ENCODE data around the gene LMO1.

The LMO1 gene

GRCh38 chr11:8192016-8192895 lies 71.4 kb downstream of the LMO1 start:
- peak; percentile 14 to 53 for DNase-seq (ENCODE audit: low read depth in 1 of 2, low spot score in 1 of 2)
- H3K27ac ChIP-seq (replicated peaks) = no peak overlapping the region
- TF ChIP-seq SPI1 (IDR thresholded peaks at IDR 0.05; ENCODE audit: borderline replicate concordance, low read depth) = no peak
- TF ChIP-seq REST (IDR thresholded peaks at IDR 0.05; ENCODE audit: insufficient replicate concordance, low read depth) = no peak
- peak; percentile 95 for TF ChIP-seq CTCF (IDR thresholded peaks at IDR 0.05; ENCODE audit: insufficient read depth, low read length)
- H3K4me3 ChIP-seq (replicated peaks; ENCODE audit: insufficient read depth, low read length) = no peak overlapping the region
- H3K27me3 ChIP-seq (ENCODE audit: insufficient read depth, poor library complexity, severe bottlenecking) = no peaks in the 10 kb centered on the region

GRCh38 chr11:8190431-8190830 lies 73.2 kb downstream of the LMO1 start:
- Histone ChIP-seq H3K4me3 (replicated peaks; ENCODE audit: insufficient read depth, low read length) (no peak overlapping the region), H3K27me3 (ENCODE audit: insufficient read depth, poor library complexity, severe bottlenecking) (no peaks in the 10 kb centered on the region), H3K27ac (replicated peaks) (no peak overlapping the region)
- TF ChIP-seq REST (IDR thresholded peaks at IDR 0.05; ENCODE audit: insufficient replicate concordance, low read depth) (no peak), GABPA (IDR thresholded peaks at IDR 0.05; ENCODE audit: low read depth) (no peak), SPI1 (IDR thresholded peaks at IDR 0.05; ENCODE audit: borderline replicate concordance, low read depth) (no peak), CTCF (IDR thresholded peaks at IDR 0.05; ENCODE audit: insufficient read depth, low read length) (no peak), POLR2AphosphoS5 (IDR thresholded peaks at IDR 0.05; ENCODE audit: low read depth) (no peak)
- DNase-seq (ENCODE audit: low read depth in 1 of 2, low spot score in 1 of 2) = no peak

- no peaks in the 10 kb centered on the region for H3K27me3 ChIP-seq (ENCODE audit: insufficient read depth, poor library complexity, severe bottlenecking)
- no peak for DNase-seq (ENCODE audit: low read depth in 1 of 2, low spot score in 1 of 2)
- no peak overlapping the region for H3K4me3 ChIP-seq (replicated peaks; ENCODE audit: insufficient read depth, low read length)
- H3K27ac ChIP-seq (replicated peaks) = no peak overlapping the region
- TF ChIP-seq GABPA (IDR thresholded peaks at IDR 0.05; ENCODE audit: low read depth) = no peak
- TF ChIP-seq REST (IDR thresholded peaks at IDR 0.05; ENCODE audit: insufficient replicate concordance, low read depth) = no peak
- no peak for TF ChIP-seq POLR2AphosphoS5 (IDR thresholded peaks at IDR 0.05; ENCODE audit: low read depth)
- no peak for TF ChIP-seq CTCF (IDR thresholded peaks at IDR 0.05; ENCODE audit: insufficient read depth, low read length)
- no peak for TF ChIP-seq SPI1 (IDR thresholded peaks at IDR 0.05; ENCODE audit: borderline replicate concordance, low read depth)
Observed at GRCh38 chr11:8186429-8186828, 77.2 kb downstream of the LMO1 start.

Measured in HL-60 (cell line).